Panc1 (cell line): ENCODE measurements around the gene ENOPH1. TPM values are rescaled to one million over a fixed set of nuclear protein-coding genes. Genes with fewer than 3 reads are reported as not detected.

Experiments
- ATAC-seq: fragments of 200-7000 bp; cut with Tn5 transposase; 2 replicates; pipeline ENCODE4 v1.9.1; 2020; ENCODE audit warnings: mild to moderate bottlenecking, moderate library complexity
- BruUV-seq: library from RNA; stranded (reverse); fragments of 400-500 nt; replicated peaks from 2 replicates; lab custom pipeline; 2021; lab: Mats Ljungman, UMichigan
- CTCF ChIA-PET: fragments of 300-600 bp; sonication (Branson Sonifier 250); formaldehyde crosslinking; loops from one replicate; lab custom pipeline; 2022; ENCODE audit warnings: antibody characterized with exemption; lab: Charles Lee
- POLR2A ChIA-PET: fragments of 300-600 bp; sonication (Branson Sonifier 250); formaldehyde crosslinking; loops from one replicate; lab custom pipeline; 2022; ENCODE audit warnings: antibody characterized with exemption; lab: Charles Lee
- DNase-seq: peaks from one replicate; pipeline ENCODE4 v3.0.0-alpha.2; 2010; ENCODE audit warnings: low read depth, low spot score
- H3K27ac ChIP-seq: 2 replicates; pipeline ENCODE4 v1.5.1; 2011; ENCODE audit warnings: mild to moderate bottlenecking, low read length, inconsistent platforms
- H3K27me3 ChIP-seq: fragments of 200-500 bp; sonication (Bioruptor generic); 2 replicates; pipeline ENCODE4 v1.6.0; 2014; ENCODE audit warnings: low read length, inconsistent platforms; ENCODE audit not compliant: control insufficient read depth, insufficient read depth
- H3K36me3 ChIP-seq: fragments of 200-500 bp; sonication (Bioruptor generic); 2 replicates; pipeline ENCODE4 v1.5.1; 2014; ENCODE audit warnings: inconsistent platforms, mild to moderate bottlenecking, low read length, moderate library complexity; ENCODE audit not compliant: control insufficient read depth, insufficient read depth
- H3K4me1 ChIP-seq: 2 replicates; pipeline ENCODE4 v1.5.1; 2011; ENCODE audit warnings: inconsistent platforms, mild to moderate bottlenecking, low read length, moderate library complexity; ENCODE audit not compliant: control insufficient read depth, insufficient read depth
- H3K4me3 ChIP-seq, 2 experiments: 2 replicates each; pipeline ENCODE4 v1.5.1; 2011 to 2012; ENCODE audit warnings: low read depth in 2 of 2, low read length in 2 of 2, mild to moderate bottlenecking in 2 of 2, inconsistent platforms in 1 of 2, moderate library complexity in 1 of 2
- H3K9me3 ChIP-seq: fragments of 200-500 bp; sonication (Bioruptor generic); 2 replicates; pipeline ENCODE4 v1.5.1; 2014; ENCODE audit warnings: low read depth, mild to moderate bottlenecking, inconsistent platforms, low read length, moderate library complexity; ENCODE audit not compliant: control insufficient read depth, insufficient read depth
- CTCF ChIP-seq: fragments of 450-650 bp; IDR thresholded peaks from 2 replicates; pipeline ENCODE4 v1.5.1; 2017; ENCODE audit warnings: mild to moderate bottlenecking
- POLR2AphosphoS5 ChIP-seq: IDR thresholded peaks from 2 replicates; pipeline ENCODE4 v1.6.1; 2012; ENCODE audit warnings: mild to moderate bottlenecking, low read depth, low read length, moderate library complexity
- REST ChIP-seq, 2 experiments: IDR thresholded peaks; 2 replicates each; pipeline ENCODE4 v1.6.1; 2011 to 2012; ENCODE audit warnings: low read depth in 2 of 2, control low read depth in 1 of 2, low read length in 1 of 2, mild to moderate bottlenecking in 1 of 2, moderate library complexity in 1 of 2; ENCODE audit not compliant: insufficient read depth in 1 of 2
- SIN3A ChIP-seq: IDR thresholded peaks from 2 replicates; pipeline ENCODE4 v1.6.1; 2012; ENCODE audit warnings: low read depth, mild to moderate bottlenecking, low read length, moderate library complexity, borderline replicate concordance; ENCODE audit not compliant: insufficient read depth
- TCF7L2 ChIP-seq: IDR thresholded peaks from 2 replicates; pipeline ENCODE4 v1.6.1; 2011; ENCODE audit warnings: mild to moderate bottlenecking, low read depth, low read length, inconsistent platforms
- in situ Hi-C: cut with HindIII; loops from 2 replicates; pipeline ENCODE4 v1.10.0; 2016; ENCODE audit warnings: low sequenced_read_pairs, low pct_unique_long_range_greater_than_20kb
- intact Hi-C: fragments of 100-400 bp; cut with micrococcal nuclease; formaldehyde crosslinking; loops from one replicate; pipeline ENCODE4 v1.10.0; 2022; ENCODE audit not compliant: unreplicated experiment
- total RNA-seq: library from RNA; stranded (reverse); gene quantifications from one replicate; pipeline ENCODE4 v1.2.1, GENCODE V29; 2021; ENCODE audit not compliant: unreplicated experiment

The ENOPH1 gene
- total RNA-seq, 1 experiment from 2014 or later = 34.7 TPM

GRCh38 chr4:82439088-82439487 is 8.7 kb downstream of the ENOPH1 start:
- H3K36me3 ChIP-seq = no peaks in the 10 kb centered on the region
- BruUV-seq = no TSS peak
- no peaks in the 10 kb centered on the region for H3K27me3 ChIP-seq
- ATAC-seq (no peak), DNase-seq (no peak)
- in situ Hi-C loops (no loop called here), intact Hi-C loops (no loop called here)
- POLR2A ChIA-PET = no interaction called here
- CTCF ChIA-PET = interaction anchor here (0.6 kb wide), 1 partner anchor 24 kb away, joined by 5 read pairs; no protein-coding TSS in a partner anchor
- TF ChIP-seq POLR2AphosphoS5 = no peak
- no peak for TF ChIP-seq CTCF
- no peak for TF ChIP-seq TCF7L2
- no peak for TF ChIP-seq SIN3A
- TF ChIP-seq REST (IDR thresholded peaks at IDR 0.05; ENCODE audit: insufficient read depth in 1 of 2, low read depth in 2 of 2, low read length in 1 of 2) = no peak
- H3K4me1 ChIP-seq = no peaks in the 10 kb centered on the region
- H3K9me3 ChIP-seq = no peaks in the 10 kb centered on the region
- H3K27ac ChIP-seq = no peak overlapping the region
- H3K4me3 ChIP-seq = no peak overlapping the region

- Histone ChIP-seq H3K27me3 (no peaks in the 10 kb centered on the region), H3K36me3 (0 out of 2 replicates have a peak, but pooled peaks cover 4% of the 10 kb centered on the region), H3K27ac (no peak overlapping the region), H3K9me3 (no peaks in the 10 kb centered on the region), H3K4me3 (no peak overlapping the region), H3K4me1 (no peaks in the 10 kb centered on the region)
- CTCF ChIA-PET = interaction anchor here (0.6 kb wide), 1 partner anchor 274 kb away, joined by 4 read pairs; no protein-coding TSS in a partner anchor
- DNase-seq (no peak), ATAC-seq (no peak)
- intact Hi-C loops (no loop called here), in situ Hi-C loops (no loop called here)
- BruUV-seq = no TSS peak
- POLR2A ChIA-PET = interaction anchor here (0.6 kb wide), 1 partner anchor 15 kb away, joined by 9 read pairs; no protein-coding TSS in a partner anchor
- TF ChIP-seq REST (IDR thresholded peaks at IDR 0.05; ENCODE audit: insufficient read depth in 1 of 2, low read depth in 2 of 2, low read length in 1 of 2) (no peak), TCF7L2 (no peak), SIN3A (no peak), CTCF (no peak), POLR2AphosphoS5 (no peak)
Observed at GRCh38 chr4:82447886-82448285, 17.5 kb downstream of the ENOPH1 start.
